Anterior cingulate cortex (tissue), 58 donors: ENCODE data around the gene INIP.
"Not testable (repeated sequence)": the region's sequence is repeated elsewhere in the genome, so short reads cannot be mapped to it uniquely, and the experiment has no call there.

Source experiments
- DNase-seq, 58 donors: peaks; one replicate each; lab custom pipeline; 2025; lab: John Stamatoyannopoulos, UW

Gene INIP

GRCh38 chr9:112680731-112681402 is 37.0 kb downstream of the INIP start:
- DNase-seq: no peak

DNA sequence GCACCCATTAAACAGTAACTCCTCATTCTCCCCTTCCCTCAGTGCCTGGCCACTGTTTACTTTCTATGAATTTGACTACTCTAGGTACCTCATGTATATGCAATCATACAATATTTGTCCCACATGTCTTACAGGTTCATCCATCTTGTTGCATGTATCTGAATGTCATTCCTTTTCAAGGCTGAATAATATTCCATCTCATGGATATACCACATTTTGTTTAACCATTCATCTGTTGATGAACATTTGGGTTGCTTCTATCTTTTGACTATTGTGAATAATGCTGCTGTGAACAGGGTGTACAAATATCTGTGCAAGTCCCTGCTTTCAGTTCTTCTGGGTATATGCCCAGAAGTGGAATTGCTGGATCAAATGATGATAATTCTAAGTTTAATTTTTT is 40.9 kb downstream of the INIP start:
- DNase-seq: no peak

GRCh38 chr9:112673221-112673620 is 44.7 kb downstream of the INIP start:
- DNase-seq: not testable (repeated sequence)

DNA sequence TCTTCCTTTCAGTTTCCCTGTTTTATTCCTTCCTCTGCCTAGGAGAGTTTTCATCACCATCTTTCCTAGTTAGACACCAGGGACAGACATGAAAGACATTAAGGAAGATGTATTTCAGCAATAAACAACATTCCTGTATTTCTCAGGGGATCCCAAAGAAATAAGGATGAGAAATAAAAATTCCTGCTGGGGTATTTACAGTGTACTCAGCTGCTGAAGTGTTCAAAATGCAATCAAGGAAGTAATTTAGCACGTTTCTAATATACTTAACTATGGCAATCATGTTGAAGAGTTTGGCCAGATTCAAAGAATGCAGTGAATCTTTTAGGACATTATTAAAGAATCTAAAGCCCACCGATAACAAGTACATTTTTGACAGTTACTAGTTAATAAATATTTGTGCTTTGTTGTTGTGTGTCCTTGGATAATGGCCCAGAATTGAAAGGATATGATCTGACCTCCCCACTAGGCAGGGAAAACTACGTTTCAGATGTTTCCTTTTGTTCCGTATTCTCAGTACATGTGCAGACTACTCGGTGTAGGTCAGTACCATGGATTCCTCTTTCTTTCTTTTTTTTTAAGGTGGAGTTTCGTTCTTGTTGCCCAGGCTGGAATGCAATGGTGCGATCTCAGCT is 46.8 kb downstream of the INIP start:
- no peak for DNase-seq

DNA sequence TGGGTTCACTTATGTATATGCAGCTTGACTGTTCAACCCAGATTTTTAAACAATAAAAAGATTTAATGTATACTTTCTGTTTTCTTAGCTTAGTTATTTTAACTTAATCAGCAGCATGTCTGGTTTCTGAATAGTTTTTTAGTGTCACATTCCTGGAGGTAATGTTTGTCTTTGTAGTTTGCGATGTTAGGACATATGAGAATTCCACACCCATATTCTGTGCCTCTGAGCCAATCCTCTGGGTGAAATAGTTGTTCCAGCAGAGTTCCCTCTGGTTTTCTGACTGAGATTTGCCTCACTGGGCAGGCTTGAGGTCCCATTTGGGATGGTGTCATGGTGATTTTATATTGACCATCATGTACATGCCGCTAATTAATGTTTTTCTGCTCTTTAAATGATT is 48.6 kb downstream of the INIP start:
- DNase-seq: no peak

DNA sequence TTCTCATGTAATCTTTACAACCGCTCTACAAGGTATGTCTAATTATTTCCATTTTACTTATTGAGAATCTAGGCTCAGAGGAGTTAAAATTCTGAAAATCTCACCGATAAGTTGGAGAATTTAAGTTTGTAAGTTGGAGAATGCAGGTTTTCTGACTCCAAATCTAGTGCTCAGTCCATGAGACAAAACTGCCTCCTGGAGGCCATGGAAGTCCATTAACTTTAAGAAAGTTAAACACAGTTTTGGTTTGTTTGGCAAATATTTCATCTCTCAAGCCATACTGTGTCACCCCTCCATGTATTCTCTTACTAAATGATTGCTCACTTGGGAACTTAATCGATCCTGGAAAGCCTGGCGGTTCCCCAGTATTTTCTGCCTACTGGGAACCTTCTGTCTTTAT is 52.6 kb downstream of the INIP start:
- no peak for DNase-seq

- DNase-seq: no peak
These were observed 53.4 kb downstream of the INIP start for GRCh38 chr9:112664531-112664930.

DNA sequence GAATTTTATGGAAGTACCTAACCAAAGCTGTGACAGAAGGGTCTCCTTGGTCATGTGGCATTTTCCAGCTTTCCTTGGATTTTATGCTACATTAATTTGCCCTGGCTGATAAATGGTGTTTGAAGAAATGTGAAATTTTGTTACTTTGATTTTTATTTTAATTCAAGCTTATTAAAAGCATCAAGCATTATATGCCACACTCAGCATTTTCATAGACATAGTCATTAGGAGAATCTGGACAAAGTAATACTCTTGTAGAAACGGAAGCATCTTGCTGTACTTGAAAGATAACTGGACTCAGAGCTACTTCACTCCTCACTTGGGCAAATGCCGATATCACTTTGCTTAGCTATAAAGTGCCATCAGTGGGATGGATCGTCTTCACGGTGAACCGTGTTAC is 54.2 kb downstream of the INIP start:
- no peak for DNase-seq

GRCh38 chr9:112659906-112660305 is 58.0 kb downstream of the INIP start:
- DNase-seq: no peak

DNA sequence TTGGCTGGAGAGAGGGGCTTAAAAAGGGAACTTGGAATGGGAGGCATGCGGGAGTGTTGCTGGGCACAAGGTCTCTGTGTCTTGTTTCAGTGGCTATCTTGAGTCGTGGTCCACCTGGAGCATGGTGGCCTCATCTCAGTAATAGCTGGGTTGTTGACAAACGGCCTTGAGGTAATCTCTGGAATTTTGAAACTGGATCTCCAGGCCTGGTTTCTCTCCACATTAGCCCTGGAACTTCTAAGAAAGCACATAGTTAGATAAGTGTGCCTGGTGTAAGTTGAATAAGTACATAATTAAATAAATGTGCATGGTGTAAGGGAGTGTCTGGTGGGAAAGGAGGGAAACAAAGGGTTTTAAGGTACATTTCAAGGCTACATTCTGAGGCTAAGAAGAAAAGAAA is 62.2 kb downstream of the INIP start:
- DNase-seq: no peak

GRCh38 chr9:112654282-112654681 is 63.6 kb downstream of the INIP start:
- DNase-seq: no peak

DNA sequence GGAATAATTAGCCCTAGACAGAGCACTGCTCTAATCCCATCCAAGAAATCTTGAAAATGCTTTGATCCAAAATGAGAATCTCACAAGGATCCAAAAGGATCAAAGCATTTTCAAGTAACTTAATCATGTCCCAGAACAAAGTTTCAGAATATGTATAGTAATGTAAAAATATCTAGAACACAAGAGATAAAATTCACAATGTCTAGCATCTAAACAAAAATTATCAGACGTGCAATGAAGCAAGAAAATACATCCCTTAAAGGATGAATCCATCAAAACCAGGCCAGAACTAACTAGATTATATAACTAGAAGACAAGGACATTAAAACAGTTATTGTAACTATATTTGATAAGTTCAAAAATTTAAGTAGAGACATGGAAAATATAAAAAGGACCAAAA is 69.3 kb downstream of the INIP start:
- no peak for DNase-seq

- no peak for DNase-seq
These were observed 70.3 kb downstream of the INIP start for GRCh38 chr9:112647596-112647995.

- no peak for DNase-seq
These were observed 75.8 kb downstream of the INIP start for GRCh38 chr9:112642126-112642525.

- no peak for DNase-seq
These were observed 77.6 kb downstream of the INIP start for GRCh38 chr9:112640311-112640710.
